ENCODE data around the gene BRICD5. TPM values are rescaled to one million over a fixed set of nuclear protein-coding genes. Genes with fewer than 3 reads are reported as not detected.

Gene BRICD5
- total RNA-seq, 1 experiment from 2014 or later, result 4.8 TPM

GRCh38 chr16:2166263-2167067 lies 44.2 kb downstream of the BRICD5 start:
- no peak overlapping the region for H2AFZ ChIP-seq (ENCODE audit: low read length)
- H3K9me2 ChIP-seq (replicated peaks; ENCODE audit: low read length), result no peaks in the 10 kb centered on the region
- H4K20me1 ChIP-seq (ENCODE audit: low read length), result no peaks in the 10 kb centered on the region
- no peak overlapping the region for H3K27ac ChIP-seq (ENCODE audit: low read length)
- no peak overlapping the region for H3K9ac ChIP-seq (ENCODE audit: low read length)
- H3K36me3 ChIP-seq (ENCODE audit: low read depth, low read length), result no peaks in the 10 kb centered on the region
- no TSS peak for BruUV-seq (replicated peaks)
- H3K27me3 ChIP-seq (ENCODE audit: low read length), result no peaks in the 10 kb centered on the region
- no peak overlapping the region for H3K4me2 ChIP-seq (ENCODE audit: low read length)
- peaks cover 15% of the 10 kb centered on the region for H3K79me2 ChIP-seq (ENCODE audit: low read length)
- no peaks in the 10 kb centered on the region for H3F3A ChIP-seq (ENCODE audit: low read length, unreplicated experiment)
- POLR2A ChIA-PET (ENCODE audit: unreplicated experiment), result no interaction called here
- peaks cover 22% of the 10 kb centered on the region for H3K4me1 ChIP-seq (ENCODE audit: insufficient read depth, low read length)
- no peaks in the 10 kb centered on the region for H3K9me3 ChIP-seq (ENCODE audit: low read length)
- no peak for DNase-seq
- TF ChIP-seq EZH2 (IDR thresholded peaks at IDR 0.05; ENCODE audit: low read length, unreplicated experiment) (no peak), EZH2phosphoT487 (IDR thresholded peaks at IDR 0.05; ENCODE audit: borderline replicate concordance, low read length) (no peak), CTCF (conservative IDR thresholded peaks at IDR 0.05; ENCODE audit: low read depth, low read length) (no peak)
- CTCF ChIA-PET, result no interaction called here
- no peak for ATAC-seq
- H3K4me3 ChIP-seq (ENCODE audit: low read length), result no peak overlapping the region
- intact Hi-C loops (cut with micrococcal nuclease), result no loop called here

- POLR2A ChIA-PET (ENCODE audit: unreplicated experiment), result no interaction called here
- CTCF ChIA-PET, result no interaction called here
Measured at GRCh38 chr16:2165861-2166260, 44.8 kb downstream of the BRICD5 start.

More at GRCh38 chr16:2165861-2166260, 44.8 kb downstream of the BRICD5 start:
- H3F3A ChIP-seq (ENCODE audit: low read length, unreplicated experiment), result no peaks in the 10 kb centered on the region
- no peak overlapping the region for H3K27ac ChIP-seq (ENCODE audit: low read length)
- ATAC-seq (no peak), DNase-seq (no peak)
- H4K20me1 ChIP-seq (ENCODE audit: low read length), result no peaks in the 10 kb centered on the region
- intact Hi-C loops (cut with micrococcal nuclease), result no loop called here
- peaks cover 22% of the 10 kb centered on the region for H3K4me1 ChIP-seq (ENCODE audit: insufficient read depth, low read length)
- no peak overlapping the region for H3K4me3 ChIP-seq (ENCODE audit: low read length)
- TF ChIP-seq CTCF (conservative IDR thresholded peaks at IDR 0.05; ENCODE audit: low read depth, low read length) (no peak), EZH2 (IDR thresholded peaks at IDR 0.05; ENCODE audit: low read length, unreplicated experiment) (no peak), EZH2phosphoT487 (IDR thresholded peaks at IDR 0.05; ENCODE audit: borderline replicate concordance, low read length) (no peak)
- H3K9ac ChIP-seq (ENCODE audit: low read length), result no peak overlapping the region
- H3K9me2 ChIP-seq (replicated peaks; ENCODE audit: low read length), result no peaks in the 10 kb centered on the region
- H2AFZ ChIP-seq (ENCODE audit: low read length), result no peak overlapping the region
- H3K36me3 ChIP-seq (ENCODE audit: low read depth, low read length), result no peaks in the 10 kb centered on the region
- H3K79me2 ChIP-seq (ENCODE audit: low read length), result peaks cover 18% of the 10 kb centered on the region
- no peaks in the 10 kb centered on the region for H3K27me3 ChIP-seq (ENCODE audit: low read length)
- no TSS peak for BruUV-seq (replicated peaks)
- H3K4me2 ChIP-seq (ENCODE audit: low read length), result no peak overlapping the region
- H3K9me3 ChIP-seq (ENCODE audit: low read length), result no peaks in the 10 kb centered on the region
